HG02852 (cell line): ENCODE data around the gene RIC3.

Experiments used
- ATAC-seq: cut with Tn5 transposase; IDR thresholded peaks from one replicate; pipeline ENCODE4 v1.9.1; 2021; ENCODE audit warnings: mild to moderate bottlenecking, moderate library complexity; ENCODE audit not compliant: unreplicated experiment

RIC3 gene

GRCh38 chr11:8091721-8092120 is 77.1 kb downstream of the RIC3 start:
- no peak for ATAC-seq

GRCh38 chr11:8090756-8091155 is 78.1 kb downstream of the RIC3 start:
- ATAC-seq, result no peak

GRCh38 chr11:8089791-8090510 is 78.9 kb downstream of the RIC3 start:
- ATAC-seq, result no peak

- ATAC-seq, result no peak
Observed at GRCh38 chr11:8087756-8088155, 81.1 kb downstream of the RIC3 start.

GRCh38 chr11:8087185-8087584 is 81.6 kb downstream of the RIC3 start:
- no peak for ATAC-seq

GRCh38 chr11:8086571-8086970 is 82.3 kb downstream of the RIC3 start:
- ATAC-seq, result no peak

GRCh38 chr11:8086001-8086479 is 82.8 kb downstream of the RIC3 start:
- ATAC-seq, result no peak

- ATAC-seq, result no peak
Observed at GRCh38 chr11:8085011-8085645, 83.7 kb downstream of the RIC3 start.

GRCh38 chr11:8084352-8084751 is 84.5 kb downstream of the RIC3 start:
- ATAC-seq, result no peak

GRCh38 chr11:8083871-8084281 is 84.9 kb downstream of the RIC3 start:
- no peak for ATAC-seq

GRCh38 chr11:8083088-8083395 is 85.8 kb downstream of the RIC3 start:
- no peak for ATAC-seq

GRCh38 chr11:8082391-8083087 is 86.3 kb downstream of the RIC3 start:
- ATAC-seq, result no peak

GRCh38 chr11:8081591-8082250 is 87.1 kb downstream of the RIC3 start:
- no peak for ATAC-seq

- no peak for ATAC-seq
Observed at GRCh38 chr11:8080674-8081590, 87.9 kb downstream of the RIC3 start, which contains the start of gene TUB. Gene TUB (plus strand): TSS chr11:8081211. CDS start chr11:8081511, 300 bp downstream.

- ATAC-seq, result no peak
Observed at GRCh38 chr11:8080069-8080670, 88.7 kb downstream of the RIC3 start.

- ATAC-seq, result no peak
Observed at GRCh38 chr11:8079111-8079675, 89.6 kb downstream of the RIC3 start.

GRCh38 chr11:8075119-8075726 is 93.6 kb downstream of the RIC3 start:
- ATAC-seq, result no peak

GRCh38 chr11:8071616-8072581 is 96.9 kb downstream of the RIC3 start:
- no peak for ATAC-seq
